ENCODE results near the gene C5AR1. TPM values are rescaled to one million over a fixed set of nuclear protein-coding genes. Genes with fewer than 3 reads are reported as not detected.

C5AR1 gene
- total RNA-seq, 2 experiments from 2014 or later: 0.65 to 2.2 TPM

- peaks cover 2% of the 10 kb centered on the region for H3K4me1 Mint-ChIP-seq (ENCODE audit: low read depth)
- H3K27ac Mint-ChIP-seq: no peak overlapping the region
- no peak for ATAC-seq
- DNase-seq: no peak
- no peak overlapping the region for H3K4me3 Mint-ChIP-seq
- H3K36me3 Mint-ChIP-seq (ENCODE audit: low read depth): peaks cover 24% of the 10 kb centered on the region
- TF ChIP-seq CTCF (IDR thresholded peaks at IDR 0.05): no peak
- H3K9me3 Mint-ChIP-seq: no peaks in the 10 kb centered on the region
- POLR2A ChIA-PET: no interaction called here
- intact Hi-C loops (cut with micrococcal nuclease): no loop called here
- CTCF ChIA-PET: interaction anchor here (0.5 kb wide), 1 partner anchor 249 kb away, joined by 3 read pairs; no protein-coding TSS in a partner anchor
- no peaks in the 10 kb centered on the region for H3K27me3 Mint-ChIP-seq
Measured at GRCh38 chr19:47267350-47267759, 42.3 kb upstream of the C5AR1 start.

GRCh38 chr19:47268028-47268427 is 41.6 kb upstream of the C5AR1 start:
- Mint-ChIP-seq H3K4me3 (no peak overlapping the region), H3K27ac (no peak overlapping the region), H3K4me1 (ENCODE audit: low read depth) (peaks cover 9% of the 10 kb centered on the region), H3K9me3 (no peaks in the 10 kb centered on the region), H3K36me3 (ENCODE audit: low read depth) (peaks cover 20% of the 10 kb centered on the region), H3K27me3 (no peaks in the 10 kb centered on the region)
- TF ChIP-seq CTCF (IDR thresholded peaks at IDR 0.05): no peak
- ATAC-seq: no peak
- ChIA-PET CTCF (interaction anchor here (0.5 kb wide), 1 partner anchor 248 kb away, joined by 3 read pairs; no protein-coding TSS in a partner anchor), POLR2A (no interaction called here)
- DNase-seq: no peak
- intact Hi-C loops (cut with micrococcal nuclease): no loop called here

- Mint-ChIP-seq H3K9me3 (no peaks in the 10 kb centered on the region), H3K27me3 (no peaks in the 10 kb centered on the region), H3K27ac (no peak overlapping the region), H3K36me3 (ENCODE audit: low read depth) (peaks cover 17% of the 10 kb centered on the region), H3K4me1 (ENCODE audit: low read depth) (peaks cover 10% of the 10 kb centered on the region), H3K4me3 (no peak overlapping the region)
- ATAC-seq (no peak), DNase-seq (no peak)
- CTCF ChIA-PET: interaction anchor here (0.6 to 1.1 kb wide), 2 partner anchors 26 to 230 kb away, joined by 3 to 6 read pairs; no protein-coding TSS in a partner anchor
- no peak for TF ChIP-seq CTCF (IDR thresholded peaks at IDR 0.05)
- POLR2A ChIA-PET: interaction anchor here (0.6 to 1.4 kb wide), 2 partner anchors 10 to 12 kb away, joined by 4 to 5 read pairs; no protein-coding TSS in a partner anchor
- intact Hi-C loops (cut with micrococcal nuclease): no loop called here
Measured at GRCh38 chr19:47269596-47269995, 40.1 kb upstream of the C5AR1 start.

- Mint-ChIP-seq H3K9me3 (no peaks in the 10 kb centered on the region), H3K27me3 (no peaks in the 10 kb centered on the region), H3K27ac (no peak overlapping the region), H3K36me3 (ENCODE audit: low read depth) (peaks cover 17% of the 10 kb centered on the region), H3K4me3 (no peak overlapping the region), H3K4me1 (ENCODE audit: low read depth) (peaks cover 13% of the 10 kb centered on the region)
- DNase-seq (no peak), ATAC-seq (no peak)
- ChIA-PET POLR2A (interaction anchor here (0.7 kb wide), 1 partner anchor 26 kb away, joined by 3 read pairs; no protein-coding TSS in a partner anchor), CTCF (interaction anchor here (1.4 kb wide), 1 partner anchor 26 kb away, joined by 3 read pairs; no protein-coding TSS in a partner anchor)
- intact Hi-C loops (cut with micrococcal nuclease): no loop called here
- no peak for TF ChIP-seq CTCF (IDR thresholded peaks at IDR 0.05)
Measured at GRCh38 chr19:47270408-47270807, 39.3 kb upstream of the C5AR1 start.

GRCh38 chr19:47271949-47272348 is 37.7 kb upstream of the C5AR1 start:
- ChIA-PET POLR2A (interaction anchor here (0.9 to 1.2 kb wide), 4 partner anchors 13 to 72 kb away, joined by 3 to 4 read pairs (median 4); no protein-coding TSS in a partner anchor), CTCF (interaction anchor here (0.9 to 1.4 kb wide), 4 partner anchors 13 to 77 kb away, joined by 3 to 5 read pairs (median 3); partner anchors contain the start of gene DHX34)
- Mint-ChIP-seq H3K36me3 (ENCODE audit: low read depth) (peaks cover 18% of the 10 kb centered on the region), H3K4me3 (peak overlapping the region; percentile 92), H3K9me3 (no peaks in the 10 kb centered on the region), H3K27ac (peak overlapping the region; percentile 87), H3K27me3 (no peaks in the 10 kb centered on the region), H3K4me1 (ENCODE audit: low read depth) (peaks cover 23% of the 10 kb centered on the region)
- no peak for TF ChIP-seq CTCF (IDR thresholded peaks at IDR 0.05)
- no peak for DNase-seq
- no peak for ATAC-seq
- intact Hi-C loops (cut with micrococcal nuclease): loop anchor here (2.0 kb wide), 1 partner anchor 15 kb away; the partner anchor contains the start of gene CCDC9
